GM12878 (cell line): ENCODE data around the gene PDSS1. TPM values are rescaled to one million over a fixed set of nuclear protein-coding genes. Genes with fewer than 3 reads are reported as not detected.

Experiments
- ATAC-seq: fragments of 200-7000 bp; cut with Tn5 transposase; 3 replicates; pipeline ENCODE4 v1.9.1; 2020; ENCODE audit warnings: mild to moderate bottlenecking, moderate library complexity
- BruUV-seq: library from RNA; stranded (reverse); fragments of 400-500 nt; replicated peaks from 2 replicates; lab custom pipeline; 2021; lab: Mats Ljungman, UMichigan
- CTCF ChIA-PET: fragments of 300-600 bp; sonication (Branson Sonifier 250); formaldehyde crosslinking; extraction: SDS; loops from one replicate; lab custom pipeline; 2021; ENCODE audit warnings: inconsistent platforms; lab: Yijun Ruan, JAX
- POLR2A ChIA-PET: fragments of 350-600 bp; formaldehyde crosslinking; extraction: SDS; loops from one replicate; lab custom pipeline; 2021; ENCODE audit warnings: inconsistent platforms; lab: Charles Lee
- RAD21 ChIA-PET: fragments of 300-600 bp; sonication (Branson Sonifier 250); formaldehyde crosslinking; loops from one replicate; lab custom pipeline; 2023; ENCODE audit warnings: antibody characterized with exemption; ENCODE audit not compliant: unreplicated experiment; lab: Charles Lee
- SMC1A ChIA-PET: fragments of 300-600 bp; sonication (Branson Sonifier 250); formaldehyde crosslinking; loops from one replicate; lab custom pipeline; 2023; ENCODE audit not compliant: unreplicated experiment, uncharacterized antibody; lab: Charles Lee
- DNase-seq: peaks from one replicate; pipeline ENCODE4 v3.0.0-alpha.2; 2011; ENCODE audit warnings: low read depth, low spot score
- FAIRE-seq: peaks from 3 replicates; lab custom pipeline; 2011; peaks lifted over from hg19 to GRCh38; lab: Jason Lieb, UNC
- H2AFZ ChIP-seq: 2 replicates; pipeline ENCODE4 v1.6.0; 2011; ENCODE audit warnings: low read depth, low read length, control low read depth; ENCODE audit not compliant: control insufficient read depth
- H3K27ac ChIP-seq: 2 replicates; pipeline ENCODE4 v1.5.1; 2011; ENCODE audit warnings: control low read depth; ENCODE audit not compliant: control insufficient read depth, insufficient read depth
- H3K27me3 ChIP-seq, 2 experiments: replicated peaks in 1 of 2; 2 replicates each; pipeline versions ENCODE4 v1.6.0 to v1.6.1; 2011; ENCODE audit warnings: low read length in 1 of 2; ENCODE audit not compliant: control insufficient read depth in 2 of 2, insufficient read depth in 2 of 2
- H3K36me3 ChIP-seq, 2 experiments: 2 replicates each; pipeline ENCODE4 v1.5.1; 2011; ENCODE audit warnings: low read length in 1 of 2; ENCODE audit not compliant: control insufficient read depth in 2 of 2, insufficient read depth in 2 of 2
- H3K4me1 ChIP-seq: 2 replicates; pipeline ENCODE4 v1.6.1; 2011; ENCODE audit warnings: mild to moderate bottlenecking, low read length, moderate library complexity, mixed read lengths; ENCODE audit not compliant: control insufficient read depth, insufficient read depth
- H3K4me2 ChIP-seq: 2 replicates; pipeline ENCODE4 v1.6.0; 2011; ENCODE audit warnings: control low read depth; ENCODE audit not compliant: control insufficient read depth, insufficient read depth
- H3K4me3 ChIP-seq: fragments of 200-600 bp; sonication (generic); 2 replicates; pipeline ENCODE4 v1.5.1; 2016
- H3K79me2 ChIP-seq: 2 replicates; pipeline ENCODE4 v1.6.0; 2011; ENCODE audit warnings: low read length; ENCODE audit not compliant: control insufficient read depth, insufficient read depth
- H3K9ac ChIP-seq: 2 replicates; pipeline ENCODE4 v1.8.0; 2011; ENCODE audit warnings: low read length, control low read depth, mixed read lengths; ENCODE audit not compliant: control insufficient read depth, insufficient read depth
- H3K9me3 ChIP-seq: replicated peaks from 3 replicates; pipeline ENCODE4 v1.5.1; 2011; ENCODE audit warnings: mild to moderate bottlenecking, low read length; ENCODE audit not compliant: control insufficient read depth, insufficient read depth
- H4K20me1 ChIP-seq: 2 replicates; pipeline ENCODE4 v1.6.0; 2011; ENCODE audit not compliant: control insufficient read depth, insufficient read depth
- EGR1 ChIP-seq, 2 experiments: IDR thresholded peaks; 1 replicate in 1 of 2; 2 replicates in 1 of 2; pipeline ENCODE4 v1.6.1; 2011 to 2012; ENCODE audit warnings: low read depth in 2 of 2, low read length in 2 of 2, borderline replicate concordance in 1 of 2, mild to moderate bottlenecking in 1 of 2, moderate library complexity in 1 of 2
- GABPA ChIP-seq: IDR thresholded peaks from 2 replicates; pipeline ENCODE4 v1.6.1; 2014; ENCODE audit warnings: antibody characterized with exemption, low read depth, mild to moderate bottlenecking, inconsistent platforms
- NBN ChIP-seq: fragments of 450-650 bp; IDR thresholded peaks from 2 replicates; pipeline ENCODE4 v1.6.1; 2016
- NKRF ChIP-seq: fragments of 450-650 bp; conservative IDR thresholded peaks from 2 replicates; pipeline ENCODE4 v1.6.1; 2017; ENCODE audit warnings: mild to moderate bottlenecking, moderate library complexity
- WGBS: methylation state at CpG from one replicate; pipeline ENCODE4 v1.1.6; 2016; ENCODE audit warnings: low lambda C conversion rate; ENCODE audit not compliant: insufficient replicate concordance, insufficient coverage; ENCODE audit errors: missing lambda C conversion rate; 5-methylcytosine and 5-hydroxymethylcytosine counted together
- in situ Hi-C: fragments of 300-500 bp; cut with MboI; formaldehyde crosslinking; loops from 9 replicates; pipeline ENCODE4 v1.14.3; 2018; ENCODE audit warnings: mixed read lengths
- intact Hi-C: fragments of 100-400 bp; cut with micrococcal nuclease; formaldehyde crosslinking; loops from one replicate; pipeline ENCODE4 v1.14.2; 2022; ENCODE audit not compliant: unreplicated experiment
- polyA plus RNA-seq, 11 experiments: library from polyadenylated mRNA; depleted of rRNA in 4 of 11; unstranded in 6 of 11; stranded (reverse) in 5 of 11; fragments of >200 nt; fragmentation: Nextera tagmentation in 4 of 11; fragmentation: Illumina TruSeq in 1 of 11; extraction: Ambion mirVana in 4 of 11; extraction: Trizol in 1 of 11; gene quantifications; 1 replicate in 1 of 11; 2 replicates in 10 of 11; pipeline versions ENCODE4 v1.2.1 to v1.2.3, GENCODE V29; 2011 to 2016; ENCODE audit warnings: inconsistent platforms in 2 of 11, missing spikeins in 2 of 11, low read depth in 1 of 11
- total RNA-seq, 4 experiments: library from RNA; depleted of rRNA in 3 of 4; stranded (reverse); fragments of >200 nt in 3 of 4; fragmentation: Illumina TruSeq in 1 of 4; extraction: Trizol in 1 of 4; gene quantifications; 2 replicates each; pipeline versions ENCODE4 v1.2.1 to v1.2.3, GENCODE V29; 2013 to 2021

PDSS1 gene
- total and polyA plus RNA-seq, 10 of the 15 experiments (the other 5 are each of a cell fraction or from before 2014, with no cell fraction given): 12.2 to 48.2 (median 35.9) TPM

- TF ChIP-seq NBN (no peak), EGR1 (IDR thresholded peaks at IDR 0.05; ENCODE audit: borderline replicate concordance in 1 of 2, low read depth in 2 of 2, low read length in 2 of 2) (peak in 1 of 2 experiments; percentile 85; a peak in 2 of 3 replicates), NKRF (peak; percentile 40), GABPA (0 out of 2 replicates have a peak, but pooled peaks have one; percentile 20)
- RAD21 ChIA-PET: interaction anchor here (0.6 to 1.2 kb wide), 4 partner anchors 18 to 163 kb away, joined by 3 read pairs; partner anchors contain the start of gene ABI1
- POLR2A ChIA-PET: interaction anchor here (0.6 to 0.9 kb wide), 2 partner anchors 122 to 217 kb away, joined by 3 to 4 read pairs; no protein-coding TSS in a partner anchor
- no peaks in the 10 kb centered on the region for H4K20me1 ChIP-seq
- no peaks in the 10 kb centered on the region for H3K4me1 ChIP-seq
- peak overlapping the region; percentile 97 for H3K4me3 ChIP-seq
- H3K36me3 ChIP-seq: no peaks in the 10 kb centered on the region
- H3K9ac ChIP-seq: peak overlapping the region; percentile 94
- BruUV-seq: TSS peak; percentile 60
- FAIRE-seq (no peak), ATAC-seq (no peak; the same call in 2 of the 3 replicates), DNase-seq (no peak)
- H3K9me3 ChIP-seq: no peaks in the 10 kb centered on the region; the same call in 1 of the 3 replicates
- in situ Hi-C loops (loop anchor here (10.0 kb wide), 1 partner anchor 363 kb away; no protein-coding TSS in a partner anchor), intact Hi-C loops (no loop called here)
- peak overlapping the region; percentile 79 for H3K4me2 ChIP-seq
- peak overlapping the region; percentile 89 for H3K27ac ChIP-seq
- H3K79me2 ChIP-seq: peaks cover 54% of the 10 kb centered on the region
- WGBS: under 1% methylated on average over 33 of the region's 42 CpGs
- H3K27me3 ChIP-seq: no peaks in the 10 kb centered on the region
- H2AFZ ChIP-seq: peak overlapping the region; percentile 92
- CTCF ChIA-PET: interaction anchor here (1.1 to 1.4 kb wide), 2 partner anchors 158 to 164 kb away, joined by 3 to 4 read pairs; no protein-coding TSS in a partner anchor
- SMC1A ChIA-PET: interaction anchor here (0.6 kb wide), 1 partner anchor 122 kb away, joined by 3 read pairs; no protein-coding TSS in a partner anchor
Measured at GRCh38 chr10:26697922-26698608, 564 bp downstream of the PDSS1 start.
